HepG2 (cell line): ENCODE data around the gene SNX2. TPM values are rescaled to one million over a fixed set of nuclear protein-coding genes. Genes with fewer than 3 reads are reported as not detected.

Experiments used
- ATAC-seq: fragments of 200-7000 bp; cut with Tn5 transposase; 3 replicates; pipeline ENCODE4 v1.9.1; 2020; ENCODE audit warnings: mild to moderate bottlenecking, moderate library complexity
- BruUV-seq: library from RNA; stranded (reverse); fragments of 400-500 nt; replicated peaks from 2 replicates; lab custom pipeline; 2021; lab: Mats Ljungman, UMichigan
- CTCF ChIA-PET: fragments of 300-600 bp; formaldehyde crosslinking; extraction: SDS; loops from one replicate; lab custom pipeline; 2021; ENCODE audit warnings: low total read pairs, inconsistent platforms, low intra/inter-chr PET ratio; lab: Yijun Ruan, JAX
- POLR2A ChIA-PET: fragments of 350-600 bp; sonication (Branson Sonifier 250); formaldehyde crosslinking; loops from one replicate; lab custom pipeline; 2020; ENCODE audit warnings: antibody characterized with exemption, inconsistent platforms; lab: Yijun Ruan, JAX
- DNase-seq: peaks from one replicate; pipeline ENCODE4 v3.0.0-alpha.2; 2015; ENCODE audit warnings: low spot score
- FAIRE-seq: peaks from 3 replicates; lab custom pipeline; 2011; peaks lifted over from hg19 to GRCh38; lab: Jason Lieb, UNC
- H2AFZ ChIP-seq: one replicate; pipeline ENCODE4 v1.6.1; 2011; ENCODE audit warnings: low read length, inconsistent platforms
- H3K27ac ChIP-seq: fragments of 300-600 bp; 3 replicates; pipeline ENCODE4 v1.8.0; 2011; ENCODE audit warnings: mixed run types, mild to moderate bottlenecking, mixed read lengths, low read length, inconsistent platforms; ENCODE audit not compliant: insufficient read depth; ENCODE audit errors: extremely low read length
- H3K27me3 ChIP-seq, 2 experiments: fragments of 200-600 bp in 1 of 2; 2 replicates in 1 of 2; 3 replicates in 1 of 2; pipeline versions ENCODE4 v1.6.0 to v1.8.0; 2011; ENCODE audit warnings: low read length in 2 of 2, mild to moderate bottlenecking in 2 of 2, moderate library complexity in 2 of 2, inconsistent platforms in 1 of 2; ENCODE audit not compliant: insufficient read depth in 2 of 2, control insufficient read depth in 1 of 2
- H3K36me3 ChIP-seq, 2 experiments: fragments of 200-600 bp in 1 of 2; replicated peaks in 1 of 2; 2 replicates in 1 of 2; 3 replicates in 1 of 2; pipeline versions ENCODE4 v1.5.1 to v1.8.0; 2011; ENCODE audit warnings: low read length in 2 of 2, inconsistent platforms in 1 of 2; ENCODE audit not compliant: insufficient read depth in 2 of 2, control insufficient read depth in 1 of 2
- H3K4me1 ChIP-seq: 2 replicates; pipeline ENCODE4 v1.5.1; 2012; ENCODE audit warnings: low read length, inconsistent platforms; ENCODE audit not compliant: insufficient read depth
- H3K4me2 ChIP-seq: 2 replicates; pipeline ENCODE4 v1.6.0; 2011; ENCODE audit warnings: low read depth, low read length, inconsistent platforms
- H3K4me3 ChIP-seq, 3 experiments: fragments of 200-600 bp in 1 of 3; sonication (generic), shearing (Covaris generic) in 1 of 3; replicated peaks in 1 of 3; 2 replicates each; pipeline ENCODE4 v1.5.1; 2011 to 2016; ENCODE audit warnings: low read length in 3 of 3, inconsistent platforms in 2 of 3, low read depth in 2 of 3, mild to moderate bottlenecking in 2 of 3, control low read depth in 1 of 3, mixed read lengths in 1 of 3; ENCODE audit not compliant: insufficient read depth in 1 of 3
- H3K79me2 ChIP-seq: one replicate; pipeline ENCODE4 v1.6.1; 2011; ENCODE audit warnings: low read length, inconsistent platforms; ENCODE audit not compliant: insufficient read depth
- H3K9ac ChIP-seq: 2 replicates; pipeline ENCODE4 v1.6.0; 2011; ENCODE audit warnings: mild to moderate bottlenecking, low read depth, low read length, inconsistent platforms; ENCODE audit not compliant: insufficient read depth
- H3K9me3 ChIP-seq: 2 replicates; pipeline ENCODE4 v1.5.1; 2012; ENCODE audit warnings: mild to moderate bottlenecking, low read length
- H4K20me1 ChIP-seq: 2 replicates; pipeline ENCODE4 v1.6.0; 2011; ENCODE audit warnings: inconsistent platforms, mild to moderate bottlenecking, low read length, moderate library complexity; ENCODE audit not compliant: insufficient read depth
- AHDC1 ChIP-seq: sonication (generic); formaldehyde crosslinking; IDR thresholded peaks from 2 replicates; pipeline ENCODE4 v1.5.1; 2020; ENCODE audit warnings: mild to moderate bottlenecking, missing genetic modification reagents, borderline replicate concordance
- YEATS2 ChIP-seq: sonication (generic); formaldehyde crosslinking; IDR thresholded peaks from 2 replicates; pipeline ENCODE4 v1.4.0; 2020; ENCODE audit warnings: missing genetic modification reagents, borderline replicate concordance
- ZNF143 ChIP-seq: sonication (generic); formaldehyde crosslinking; IDR thresholded peaks from 2 replicates; pipeline ENCODE4 v1.4.0; 2020; ENCODE audit warnings: missing genetic modification reagents
- in situ Hi-C: cut with HindIII; loops from 2 replicates; pipeline ENCODE4 v1.10.0; 2017; ENCODE audit warnings: low pct_unique_long_range_greater_than_20kb; ENCODE audit not compliant: extremely low pct_ligation_motif_present
- intact Hi-C: fragments of 100-400 bp; cut with micrococcal nuclease; formaldehyde crosslinking; loops from one replicate; pipeline ENCODE4 v1.10.0; 2022; ENCODE audit not compliant: unreplicated experiment
- polyA plus RNA-seq, 8 experiments: library from polyadenylated mRNA; depleted of rRNA in 3 of 8; stranded (reverse) in 7 of 8; unstranded in 1 of 8; fragments of >200 nt; fragmentation: Illumina TruSeq in 4 of 8; extraction: Trizol in 4 of 8; gene quantifications; 2 replicates each; pipeline versions ENCODE4 v1.2.1 to v1.2.3, GENCODE V29; 2011 to 2016; ENCODE audit warnings: low read depth in 4 of 8, missing spikeins in 1 of 8, mixed read lengths in 1 of 8; ENCODE audit not compliant: insufficient read depth in 1 of 8
- total RNA-seq, 5 experiments: library from RNA; depleted of rRNA; stranded (reverse); fragments of >200 nt; fragmentation: Illumina TruSeq; extraction: Trizol; gene quantifications; 2 replicates each; pipeline ENCODE4 v1.2.3, GENCODE V29; 2016; ENCODE audit warnings: low read depth in 1 of 5

Gene SNX2
- total and polyA plus RNA-seq, 2 of the 13 experiments (the other 11 are each of a cell fraction or from before 2014, with no cell fraction given), result 26.4 to 78.8 TPM

DNA sequence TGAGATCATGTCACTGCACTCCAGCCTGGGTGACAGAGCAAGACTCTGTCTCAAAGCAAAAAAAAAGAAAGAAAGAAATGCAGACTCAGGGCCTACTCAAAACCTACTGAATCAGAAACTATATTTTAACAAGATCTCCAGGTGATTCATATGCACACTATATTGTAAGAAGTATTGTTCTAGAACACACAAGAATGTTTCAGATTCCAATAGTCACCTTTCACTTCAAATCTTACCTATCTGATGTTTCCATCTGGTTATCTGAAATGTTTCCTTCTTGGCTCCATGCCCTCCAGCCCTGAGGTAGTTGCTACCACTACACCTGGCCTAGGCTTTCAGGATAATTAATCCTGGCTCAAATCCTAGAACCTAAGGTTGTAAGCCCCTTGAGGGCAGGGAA, 36.8 kb upstream of the SNX2 start:
- ATAC-seq (no peak), FAIRE-seq (no peak), DNase-seq (no peak)
- peaks cover 0 to 4% of the 10 kb centered on the region in 2 experiments; a peak in 1 of 5 replicates for H3K27me3 ChIP-seq
- H3K4me2 ChIP-seq, result no peak overlapping the region
- H3K4me1 ChIP-seq, result no peaks in the 10 kb centered on the region
- H3K36me3 ChIP-seq, result no peaks in the 10 kb centered on the region
- H3K27ac ChIP-seq, result no peak overlapping the region
- H3K9ac ChIP-seq, result no peak overlapping the region
- no peak overlapping the region for H2AFZ ChIP-seq
- BruUV-seq, result no TSS peak
- in situ Hi-C loops (no loop called here), intact Hi-C loops (no loop called here)
- ChIA-PET POLR2A (no interaction called here), CTCF (no interaction called here)
- no peak for TF ChIP-seq ZNF143 (CRISPR knock-in tag)
- TF ChIP-seq YEATS2, result no peak
- no peak for TF ChIP-seq AHDC1 (CRISPR knock-in tag)
- no peaks in the 10 kb centered on the region for H3K9me3 ChIP-seq
- H4K20me1 ChIP-seq, result no peaks in the 10 kb centered on the region
- H3K4me3 ChIP-seq, result no peak overlapping the region
- no peaks in the 10 kb centered on the region for H3K79me2 ChIP-seq
